ENCODE results near the gene PRM2.

The PRM2 gene

DNA sequence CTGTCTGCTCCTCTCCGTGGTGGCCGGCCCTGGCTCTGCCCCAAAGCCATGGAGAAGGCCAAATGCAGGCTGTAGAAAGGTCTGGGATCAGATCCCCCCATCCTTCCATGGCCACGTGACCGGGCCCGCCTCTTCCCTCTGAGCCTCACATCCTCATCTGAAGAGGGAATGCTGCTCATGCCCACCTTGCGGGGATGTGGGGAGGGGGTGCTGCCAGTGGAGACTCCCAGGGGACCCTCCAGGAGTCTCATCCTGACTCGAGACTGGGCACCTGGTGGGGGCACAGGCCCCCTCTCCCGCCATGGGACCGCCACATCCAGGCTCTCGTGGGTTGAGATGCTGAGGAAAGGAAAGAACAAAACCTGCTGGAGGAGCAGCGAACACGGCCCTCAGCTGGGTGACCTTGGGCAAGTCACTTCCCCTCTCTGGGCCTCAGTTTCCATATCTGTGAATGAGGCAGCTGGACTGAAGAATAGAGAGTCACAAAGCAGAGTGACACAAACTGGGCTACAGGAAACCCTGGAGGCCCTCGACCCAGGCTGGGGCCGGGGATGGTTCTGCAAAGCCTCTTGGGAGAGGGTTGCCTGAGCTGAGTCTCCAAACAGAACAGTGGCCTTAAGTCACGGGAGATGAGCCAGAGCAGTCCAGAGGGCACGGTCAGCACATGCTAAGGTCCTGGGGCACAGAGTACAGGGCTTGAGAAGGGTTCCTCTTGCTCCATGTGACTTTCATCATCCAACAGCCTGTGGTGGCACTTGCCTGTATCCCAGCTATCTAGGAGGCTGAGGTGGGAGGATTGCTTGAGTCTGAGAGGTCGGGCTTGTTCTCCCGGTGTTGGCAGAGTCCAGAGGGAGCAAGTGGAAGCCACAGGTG, 50.4 kb downstream of the PRM2 start:
- no peak for DNase-seq (ENCODE audit: low spot score)
